Left cardiac atrium (tissue), 4 donors: Measurements from ENCODE around the gene SYN1. TPM values are rescaled to one million over a fixed set of nuclear protein-coding genes. Genes with fewer than 3 reads are reported as not detected.
A peak's percentile ranks its signal among the peaks of the same experiment; 100 is the strongest.

Experiments used
- ATAC-seq, 2 donors: fragments of 200-7000 bp; cut with Tn5 transposase; one replicate each; pipeline ENCODE4 v1.9.1; 2020; ENCODE audit warnings: mild to moderate bottlenecking in 2 of 2, moderate library complexity in 2 of 2
- DNase-seq: peaks from one replicate; pipeline ENCODE4 v3.0.0-alpha.2; 2020
- intact Hi-C, 2 donors: fragments of 100-400 bp; cut with DNase I; formaldehyde crosslinking; loops; one replicate each; pipeline versions ENCODE4 v1.14.1 to v1.15.1; 2022 to 2023
- total RNA-seq, 2 donors: library from RNA; stranded (reverse); fragmentation: NEBNext Ultra II Directional; extraction: Animal tissue kit (Norgen Biotek cat#: 25700); gene quantifications; one replicate each; pipeline ENCODE4 v1.2.1, GENCODE V29; 2021
- donor health status: DM: no; HTN: yes; CAD: no.
- donor health status: DM: no; HTN: yes; CAD: no; lungs with severe emphysema.
- donor health status: DM: yes; HTN: yes; CAD: no.
- donor health status: Dilated cardiomyopathy.

SYN1 gene
- total RNA-seq, 2 donors from 2014 or later = 4.4 to 7.0 TPM

DNA sequence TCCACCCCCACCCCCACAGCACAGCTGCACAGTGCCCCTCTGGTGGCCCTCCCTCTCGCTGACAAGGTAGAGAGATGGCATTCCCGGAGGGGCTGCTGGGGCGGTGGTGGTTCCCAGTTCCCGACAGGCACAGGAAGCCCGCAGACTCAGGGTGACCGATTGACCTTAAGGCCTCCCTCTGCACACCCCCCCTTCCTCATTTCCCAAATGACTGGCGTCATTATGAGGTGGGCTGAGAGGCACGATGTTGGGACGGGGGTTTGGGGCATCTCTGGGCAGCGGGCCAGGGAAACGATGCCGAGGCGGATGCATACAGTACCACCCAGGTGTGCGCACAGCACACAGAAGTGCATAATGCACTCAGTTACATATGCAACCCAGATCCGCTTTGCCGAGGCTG lies 41.0 kb downstream of the SYN1 start:
- intact Hi-C loops = no loop called here
- ATAC-seq = no peak
- no peak for DNase-seq

- intact Hi-C loops = no loop called here
- DNase-seq (no peak), ATAC-seq (no peak)
Observed at GRCh38 chrX:47577901-47578300, 41.8 kb downstream of the SYN1 start.

DNA sequence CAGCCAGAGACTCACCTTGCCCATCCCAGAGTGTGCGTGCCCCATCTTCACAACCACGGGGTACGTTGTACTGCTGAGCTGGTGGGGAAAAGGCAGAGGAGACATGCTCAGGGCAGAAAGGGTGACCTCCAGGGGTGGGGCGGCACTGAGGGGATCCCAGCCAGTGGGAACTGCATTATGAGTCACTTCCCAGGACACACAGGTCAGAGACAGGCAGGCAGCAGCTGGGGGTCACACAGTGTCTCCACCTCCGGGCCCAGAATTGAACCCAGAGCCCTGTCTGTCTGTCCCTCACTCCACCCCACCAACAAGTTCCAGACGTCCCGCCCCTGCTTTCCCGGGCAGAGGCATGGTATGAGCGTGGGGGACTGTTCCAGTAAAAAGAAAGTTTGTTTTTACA lies 42.2 kb downstream of the SYN1 start:
- DNase-seq = no peak
- intact Hi-C loops = no loop called here
- ATAC-seq = no peak

DNA sequence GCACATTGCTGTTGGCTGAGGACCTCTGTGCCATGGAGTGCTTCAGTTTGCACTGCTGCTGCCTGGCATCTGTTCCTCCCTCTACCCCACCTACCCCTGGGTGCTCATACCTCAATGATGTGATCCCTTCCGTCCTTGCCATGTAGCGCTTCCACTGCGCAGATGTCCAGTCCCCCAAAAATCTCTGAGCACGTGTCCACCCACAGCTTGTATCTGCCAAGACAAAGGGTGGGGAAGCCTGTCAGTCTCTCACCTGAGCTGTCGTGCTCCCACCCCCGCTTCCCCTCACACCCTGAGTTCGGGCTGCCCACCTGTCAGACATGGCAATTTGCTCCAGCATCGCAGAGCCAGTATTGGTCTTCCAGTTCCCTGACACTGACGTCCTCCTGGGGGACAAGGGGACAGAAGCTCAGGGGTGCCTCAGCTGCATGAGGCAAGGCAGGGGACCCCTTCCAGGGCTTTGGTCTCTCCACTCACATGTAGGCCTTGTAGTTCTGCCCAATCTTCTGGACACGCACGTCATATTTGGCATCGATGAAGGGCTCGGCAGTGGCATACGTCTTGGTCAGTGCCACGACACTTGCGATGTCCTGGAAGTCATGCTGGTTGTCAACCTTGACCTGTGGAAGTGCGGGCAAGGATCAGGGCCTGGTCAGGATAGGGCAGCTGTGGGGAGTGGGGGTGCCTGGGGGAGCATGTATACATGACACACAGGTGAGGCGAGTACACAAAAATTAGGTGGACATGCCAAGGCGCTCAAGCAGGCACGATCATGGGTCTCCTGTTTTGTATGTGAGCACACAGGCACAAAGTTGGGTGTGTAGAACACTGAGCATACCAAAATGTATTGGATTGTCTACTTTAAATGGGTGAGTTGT lies 43.4 kb downstream of the SYN1 start:
- ATAC-seq (no peak), DNase-seq (no peak)
- intact Hi-C loops = no loop called here

DNA sequence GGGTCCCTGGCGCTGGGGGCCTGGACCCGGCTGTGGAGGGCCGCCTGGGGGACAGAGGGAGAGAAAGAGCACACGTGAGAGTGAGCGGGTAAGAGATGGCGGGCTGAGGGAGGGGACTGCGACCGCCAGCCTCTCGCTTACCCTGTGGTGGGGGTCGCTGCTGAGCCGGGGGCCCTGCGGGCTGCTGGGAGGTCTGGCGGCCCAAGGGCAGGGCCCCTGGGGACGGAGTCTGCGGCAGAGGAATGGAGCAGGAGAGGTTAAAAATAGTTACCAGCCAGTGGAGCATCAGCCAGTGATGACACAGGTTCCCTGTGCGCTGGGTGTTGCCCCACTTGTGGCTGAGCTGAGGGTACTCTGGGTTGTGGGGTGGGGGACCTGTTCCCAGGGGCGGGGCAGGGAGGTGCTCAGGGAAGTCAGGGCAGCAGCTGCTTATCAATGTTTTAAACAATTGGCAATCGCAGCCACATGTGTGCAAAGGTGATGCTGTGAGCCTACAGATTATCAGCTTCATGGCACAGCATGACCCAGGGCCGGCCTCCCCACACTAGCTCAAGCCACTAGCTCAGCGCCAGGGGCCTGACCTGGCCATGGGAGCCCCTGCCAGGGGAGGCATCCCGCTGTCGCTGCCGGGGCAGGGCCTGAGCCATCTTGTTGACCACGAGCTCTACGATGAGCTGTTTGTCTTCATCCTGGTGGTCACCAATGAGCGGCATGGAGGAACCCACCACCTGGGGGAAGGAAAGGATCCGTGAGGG lies 44.9 kb downstream of the SYN1 start:
- DNase-seq (no peak), ATAC-seq (peak; percentile 4 to 23)
- intact Hi-C loops = no loop called here

DNA sequence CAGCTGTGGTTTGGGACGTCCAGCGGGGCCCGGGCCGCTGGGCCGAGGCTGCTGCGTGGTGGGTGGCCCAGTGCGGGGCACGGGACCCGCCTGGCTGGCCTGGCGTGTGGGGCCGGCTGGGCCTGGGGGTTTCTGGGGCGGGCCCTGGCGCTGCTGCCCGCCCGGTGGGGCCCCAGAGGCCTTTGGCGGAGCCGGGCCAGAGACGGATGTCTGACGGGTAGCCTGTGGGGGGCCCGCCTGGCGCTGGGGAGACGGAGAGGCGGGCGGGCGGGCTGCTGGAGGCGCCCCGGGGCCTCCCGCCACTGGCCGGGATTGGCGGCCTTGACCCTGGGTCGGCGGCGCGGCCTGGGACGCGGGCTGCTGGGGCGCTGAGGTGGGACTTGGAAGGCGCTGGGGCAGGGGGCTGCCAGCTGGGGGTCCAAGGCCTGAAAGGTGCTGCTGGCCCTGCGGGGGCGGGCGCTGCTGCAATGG lies 45.5 kb downstream of the SYN1 start:
- peak; percentile 44 to 50 for ATAC-seq
- intact Hi-C loops = no loop called here
- no peak for DNase-seq

DNA sequence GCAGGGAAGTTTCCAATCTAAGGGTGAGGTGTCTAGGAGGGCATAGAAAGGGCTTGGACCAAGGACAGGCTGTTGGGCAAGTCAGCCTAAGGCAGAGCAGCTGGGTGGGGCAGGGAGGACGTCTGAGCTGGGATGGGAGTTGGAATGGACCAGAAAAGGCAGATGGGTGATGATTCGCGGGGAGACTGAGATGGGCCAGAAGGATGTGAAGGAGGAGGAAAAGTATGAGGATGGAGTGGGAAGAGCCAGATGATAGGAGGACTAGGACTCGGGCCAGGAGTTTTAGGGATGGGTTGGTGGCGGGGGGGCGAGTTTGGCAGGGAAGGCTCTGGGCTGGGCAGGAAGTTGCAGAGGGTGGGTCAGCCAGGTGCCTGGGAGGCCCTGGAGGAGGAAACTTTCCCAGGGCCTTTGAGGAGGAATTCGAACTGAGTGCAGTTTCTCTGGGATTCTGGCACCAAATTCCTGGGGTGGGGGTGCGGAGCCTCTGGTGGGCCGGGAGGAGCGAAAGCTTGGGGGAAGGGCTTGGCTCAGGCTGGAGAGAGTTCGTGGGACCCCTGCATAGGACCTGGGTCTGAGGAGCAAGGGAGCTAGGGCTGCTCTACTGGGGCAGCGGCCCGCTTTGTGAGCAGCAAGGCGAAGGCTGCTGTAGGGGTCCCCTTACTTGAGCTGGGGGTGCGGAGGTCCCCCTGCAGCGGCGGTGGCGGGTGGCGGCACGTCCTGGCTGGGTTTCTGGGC lies 46.1 kb downstream of the SYN1 start:
- DNase-seq = peak; percentile 62
- peak; percentile 53 to 80 for ATAC-seq
- intact Hi-C loops = no loop called here

- DNase-seq = no peak
- intact Hi-C loops = no loop called here
- peak in 1 of 2 donors; percentile 17 for ATAC-seq
Observed at GRCh38 chrX:47572773-47573340, 46.8 kb downstream of the SYN1 start.

GRCh38 chrX:47571896-47572295 lies 47.8 kb downstream of the SYN1 start:
- intact Hi-C loops = no loop called here
- no peak for ATAC-seq

GRCh38 chrX:47571215-47571614 lies 48.4 kb downstream of the SYN1 start:
- ATAC-seq = no peak
- intact Hi-C loops = no loop called here

More at GRCh38 chrX:47571896-47572295, 47.8 kb downstream of the SYN1 start:
- DNase-seq = no peak

DNA sequence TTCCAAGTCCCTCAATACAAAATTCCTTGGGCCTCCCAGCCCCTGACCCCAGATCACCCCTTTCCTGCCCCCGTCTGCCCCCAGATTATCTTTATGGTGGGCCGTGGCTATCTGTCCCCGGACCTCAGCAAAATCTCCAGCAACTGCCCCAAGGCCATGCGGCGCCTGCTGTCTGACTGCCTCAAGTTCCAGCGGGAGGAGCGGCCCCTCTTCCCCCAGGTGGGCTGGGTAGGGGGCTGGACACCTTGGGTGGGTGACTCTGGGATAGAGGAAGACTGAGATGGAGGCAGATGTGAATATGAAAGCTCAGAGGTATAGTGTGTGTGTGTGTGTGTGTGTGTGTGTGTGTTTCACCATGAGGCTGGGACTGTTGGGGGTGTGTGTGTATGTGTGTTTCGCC lies 48.9 kb downstream of the SYN1 start:
- no peak for DNase-seq
- intact Hi-C loops = no loop called here
- ATAC-seq = no peak

More at GRCh38 chrX:47571215-47571614, 48.4 kb downstream of the SYN1 start:
- no peak for DNase-seq

- DNase-seq (no peak), ATAC-seq (no peak)
- intact Hi-C loops = loop anchor here in 1 of 2 donors (10.0 kb wide), 1 partner anchor 56 kb away; the partner anchor contains the start of gene CFP
Observed at GRCh38 chrX:47568656-47569295, 50.9 kb downstream of the SYN1 start.

- intact Hi-C loops = loop anchor here in 1 of 2 donors (10.0 kb wide), 1 partner anchor 58 kb away; the partner anchor contains the start of gene CFP
- no peak for ATAC-seq
- no peak for DNase-seq
Observed at GRCh38 chrX:47566841-47567240, 52.8 kb downstream of the SYN1 start.

DNA sequence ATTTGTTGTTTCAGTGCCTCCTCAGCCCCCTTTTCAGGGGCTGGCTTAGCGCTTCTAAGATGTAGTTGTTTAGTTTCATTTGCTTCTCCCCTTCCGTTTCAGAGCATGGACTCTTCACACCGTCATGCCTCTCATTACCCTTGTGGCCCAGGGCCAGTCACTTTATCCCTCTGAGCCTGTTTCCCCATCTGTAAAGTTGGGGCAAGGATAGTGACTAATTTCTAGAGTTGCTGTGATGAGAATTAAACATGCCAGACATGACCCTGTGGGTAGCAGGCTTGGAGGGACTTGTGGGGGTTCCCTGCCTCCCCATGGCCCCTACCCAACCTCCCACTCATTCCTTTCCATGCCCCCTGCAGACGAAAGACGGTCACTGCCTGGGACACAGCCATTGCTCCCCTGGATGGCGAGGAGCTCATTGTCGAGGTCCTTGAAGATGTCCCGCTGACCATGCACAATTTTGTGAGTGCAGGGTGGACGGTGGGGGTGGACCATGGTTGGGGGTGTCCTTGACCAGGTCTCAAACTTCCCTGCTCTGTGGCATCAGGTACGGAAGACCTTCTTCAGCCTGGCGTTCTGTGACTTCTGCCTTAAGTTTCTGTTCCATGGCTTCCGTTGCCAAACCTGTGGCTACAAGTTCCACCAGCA lies 55.1 kb downstream of the SYN1 start:
- intact Hi-C loops = loop anchor here (5.0 to 10.0 kb wide), 2 partner anchors 60 to 78 kb away; partner anchors contain the start of gene CFP (in 1 of the 2)
- DNase-seq = no peak
- ATAC-seq = no peak

DNA sequence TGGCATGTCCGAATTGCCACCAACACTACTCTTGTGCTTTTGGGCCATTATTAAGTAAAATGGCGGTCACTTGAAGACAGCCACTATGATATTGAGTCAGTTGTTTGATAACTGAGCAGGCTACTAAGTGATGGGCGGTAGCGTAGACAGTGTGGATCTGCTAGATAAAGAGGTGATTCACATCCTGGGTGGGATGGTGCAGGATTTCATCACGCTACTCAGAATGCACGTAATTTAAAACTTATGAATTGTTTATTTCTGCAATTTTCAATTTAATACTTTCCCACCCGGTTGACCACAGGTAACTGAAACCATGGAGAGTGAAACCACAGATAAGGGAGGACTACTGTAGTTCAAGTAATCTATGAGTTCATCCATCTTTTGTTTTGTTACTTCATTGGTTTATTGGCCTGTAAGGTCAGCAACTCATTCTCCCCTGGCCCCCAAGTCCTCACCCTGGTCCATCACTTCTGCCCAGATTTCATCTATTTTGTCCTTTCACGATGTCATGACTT lies 55.8 kb downstream of the SYN1 start:
- intact Hi-C loops = loop anchor here (5.0 to 10.0 kb wide), 2 partner anchors 61 to 78 kb away; partner anchors contain the start of gene CFP (in 1 of the 2)
- ATAC-seq = no peak

DNA sequence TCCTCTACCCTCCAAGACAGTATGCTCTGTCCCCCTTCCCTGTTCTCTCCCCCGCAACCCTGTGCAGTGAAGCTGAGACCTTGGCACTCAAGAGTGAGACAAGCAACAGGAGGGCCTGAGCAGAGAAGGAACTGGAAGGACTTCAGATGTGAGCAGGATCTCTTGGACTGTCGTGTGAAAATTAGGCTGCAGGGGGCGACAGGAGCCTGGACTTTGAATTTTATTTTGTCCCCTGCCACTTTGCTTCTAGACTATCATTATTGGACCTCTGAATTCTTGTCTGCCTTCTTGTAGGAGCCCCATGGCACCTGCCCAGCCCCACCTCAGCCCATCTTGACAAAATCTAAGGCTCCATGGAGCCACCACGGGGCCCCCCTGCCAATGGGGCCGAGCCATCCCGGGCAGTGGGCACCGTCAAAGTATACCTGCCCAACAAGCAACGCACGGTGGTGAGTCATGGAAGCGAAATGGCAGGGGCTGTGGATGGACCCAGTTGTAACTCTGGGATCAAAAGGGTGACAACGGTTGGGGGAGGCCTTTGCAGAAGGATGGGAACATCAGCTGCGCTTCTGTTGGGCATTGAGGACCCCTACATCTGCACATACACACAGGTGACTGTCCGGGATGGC lies 56.9 kb downstream of the SYN1 start:
- DNase-seq (no peak), ATAC-seq (no peak)
- intact Hi-C loops = loop anchor here (5.0 to 10.0 kb wide), 2 partner anchors 62 to 80 kb away; partner anchors contain the start of gene CFP (in 1 of the 2)

More for the DNA sequence above, 55.8 kb downstream of the SYN1 start:
- no peak for DNase-seq

DNA sequence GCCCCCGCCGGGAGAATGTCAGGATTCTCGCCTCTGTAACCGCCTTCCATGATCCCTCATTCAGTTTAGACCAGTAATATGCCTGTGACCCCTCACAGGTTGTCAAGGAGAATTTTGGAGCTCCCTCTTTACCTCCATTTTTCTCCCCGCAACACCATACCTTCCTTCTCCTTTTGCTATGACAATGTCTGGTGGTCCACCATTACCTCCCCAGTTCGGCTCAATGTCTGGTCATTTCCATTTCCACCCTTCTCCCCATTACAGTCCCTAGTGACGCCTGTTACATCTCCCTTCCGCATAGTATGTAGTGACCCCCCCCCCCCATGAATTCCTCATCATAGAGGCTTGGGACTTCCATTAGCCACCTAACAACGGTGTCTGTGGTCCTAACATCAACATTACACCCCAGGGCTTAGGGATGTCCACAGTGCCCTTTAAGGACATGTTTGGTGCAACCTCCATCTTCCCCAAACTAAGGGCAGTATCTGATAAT lies 58.0 kb downstream of the SYN1 start:
- no peak for ATAC-seq

More for the DNA sequence above, 58.0 kb downstream of the SYN1 start:
- DNase-seq = no peak
- intact Hi-C loops = loop anchor here (5.0 to 10.0 kb wide), 2 partner anchors 63 to 81 kb away; partner anchors contain the start of gene CFP (in 1 of the 2)
